HG02973 (cell line): ENCODE data around the gene KRTAP1-5.
"Not testable (repeated sequence)": the region's sequence is repeated elsewhere in the genome, so short reads cannot be mapped to it uniquely, and the experiment has no call there.

Experiments
- ATAC-seq: cut with Tn5 transposase; IDR thresholded peaks from one replicate; pipeline ENCODE4 v1.9.1; 2021; ENCODE audit warnings: moderate library complexity; ENCODE audit not compliant: unreplicated experiment

The KRTAP1-5 gene

DNA sequence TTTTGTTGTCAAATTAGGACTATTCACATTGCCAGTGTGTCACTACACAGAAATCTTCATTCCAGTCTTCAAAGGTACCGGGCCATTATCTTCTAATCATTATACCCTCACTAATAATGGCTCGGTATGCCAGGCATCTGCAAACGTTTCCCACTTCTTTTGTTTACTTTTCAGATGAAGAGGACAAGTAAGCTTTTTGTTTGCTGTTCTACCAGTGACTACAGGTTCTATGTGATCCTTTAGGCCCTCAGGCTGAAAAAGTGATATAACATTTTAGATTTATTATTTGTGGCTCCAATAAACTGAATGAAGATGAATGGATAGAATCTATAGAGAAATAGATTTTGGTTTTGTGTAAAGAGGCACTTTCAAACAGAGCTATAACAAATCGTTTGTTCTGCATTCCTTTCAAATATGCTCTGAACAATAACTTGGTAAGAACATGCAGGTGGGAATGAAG, 17.7 kb downstream of the KRTAP1-5 start:
- ATAC-seq, result no peak

DNA sequence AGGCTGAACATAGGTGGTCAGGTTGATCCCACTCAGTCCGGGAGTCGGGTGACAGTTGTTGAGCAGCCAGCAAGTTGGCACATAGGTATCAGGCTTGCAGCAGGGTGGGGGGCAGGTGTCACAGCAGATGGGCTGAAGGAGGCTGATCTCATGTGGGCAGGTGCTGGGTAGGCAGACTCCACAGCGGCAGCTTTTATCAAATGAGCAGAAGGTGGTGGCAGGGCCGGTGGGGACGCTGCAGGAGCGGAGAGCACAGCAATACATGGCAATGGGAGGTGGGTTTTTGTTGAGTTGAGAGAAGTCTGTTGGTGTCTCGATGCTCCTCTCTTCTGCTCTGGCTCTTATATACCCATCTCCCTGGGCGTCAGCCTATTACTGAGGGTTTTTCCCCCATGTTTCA, 18.2 kb downstream of the KRTAP1-5 start, which contains the start of gene KRTAP3-1:
TSS of gene KRTAP3-1 (minus strand) at position 318 of the 400 bp plus-strand sequence. CDS start at position 264, 54 bp downstream.
- no peak for ATAC-seq

DNA sequence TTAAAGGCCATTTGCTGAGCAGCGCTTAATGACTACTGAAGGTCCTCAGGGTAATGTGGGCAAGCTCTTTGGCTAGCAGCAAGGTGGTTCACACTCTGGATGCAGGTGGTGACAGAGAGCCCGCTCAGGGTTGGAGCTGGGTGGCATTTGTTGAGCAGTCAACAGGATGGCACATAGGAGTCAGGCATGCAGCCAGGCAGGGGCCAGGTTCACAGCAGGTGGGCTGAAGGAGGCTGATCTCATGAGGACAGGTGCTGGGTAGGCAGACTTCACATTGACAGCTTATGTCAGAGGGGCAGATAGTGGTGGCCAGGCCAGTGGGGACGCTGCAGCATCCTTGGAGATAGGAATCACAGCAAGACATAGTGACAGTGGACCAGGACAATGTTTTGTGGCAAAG, 22.6 kb downstream of the KRTAP1-5 start:
- ATAC-seq, result no peak

DNA sequence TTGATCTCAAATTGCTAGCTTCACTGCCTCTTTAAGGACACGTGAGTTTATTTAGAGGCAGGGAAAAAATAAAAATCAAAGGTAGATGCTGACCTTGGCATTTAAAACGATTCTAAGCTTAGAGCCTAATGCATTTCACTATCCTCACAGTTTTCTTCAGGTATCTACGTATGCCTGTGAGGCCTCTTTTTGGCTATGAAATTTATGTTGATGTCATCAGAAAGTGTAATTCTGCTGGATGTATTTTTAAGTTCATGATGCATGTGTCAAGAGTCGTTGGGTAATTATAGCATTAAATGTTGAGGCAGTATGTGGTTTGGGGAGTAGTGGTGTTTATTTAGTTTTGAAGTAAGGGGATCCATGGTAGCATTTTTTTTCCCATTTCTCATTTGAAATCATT, 23.1 kb downstream of the KRTAP1-5 start:
- ATAC-seq, result no peak

DNA sequence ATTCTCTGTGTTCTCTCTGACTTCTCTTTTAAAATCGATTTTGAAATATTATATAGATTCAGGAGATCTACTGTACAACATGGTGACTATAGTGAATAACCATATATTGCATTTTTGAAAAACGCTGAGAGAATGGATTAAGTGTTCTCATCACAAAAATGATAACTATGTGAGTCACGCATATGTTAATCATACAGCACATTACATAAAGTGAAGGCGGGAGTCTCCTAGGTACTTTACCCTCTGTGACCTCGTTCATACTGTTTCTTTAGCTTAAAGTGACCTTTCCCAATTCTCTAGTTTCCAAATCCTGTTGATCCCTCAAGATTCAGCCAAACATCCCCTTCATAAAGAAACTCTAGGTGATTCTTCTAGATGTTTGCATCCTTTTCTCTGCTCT, 24.2 kb downstream of the KRTAP1-5 start:
- ATAC-seq, result no peak

DNA sequence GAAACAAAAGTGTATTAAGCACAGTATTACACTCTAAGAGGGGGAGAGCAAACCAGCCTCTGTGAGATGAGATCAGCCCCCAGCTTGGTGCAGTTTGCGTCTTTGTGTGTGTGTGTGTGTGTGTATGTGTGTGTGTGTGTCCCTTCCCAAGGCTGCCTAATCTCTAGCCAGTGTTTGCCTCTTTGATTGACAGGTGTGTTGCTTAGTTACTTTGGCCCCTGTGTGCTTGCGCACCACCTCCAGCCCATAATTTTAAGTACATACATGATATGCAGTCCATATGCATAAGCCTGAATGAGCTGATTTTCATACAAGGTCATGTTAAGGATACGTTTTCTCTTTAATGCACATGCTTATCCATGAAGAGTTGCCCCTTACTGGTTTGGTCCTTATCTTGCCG, 25.2 kb downstream of the KRTAP1-5 start:
- no peak for ATAC-seq

DNA sequence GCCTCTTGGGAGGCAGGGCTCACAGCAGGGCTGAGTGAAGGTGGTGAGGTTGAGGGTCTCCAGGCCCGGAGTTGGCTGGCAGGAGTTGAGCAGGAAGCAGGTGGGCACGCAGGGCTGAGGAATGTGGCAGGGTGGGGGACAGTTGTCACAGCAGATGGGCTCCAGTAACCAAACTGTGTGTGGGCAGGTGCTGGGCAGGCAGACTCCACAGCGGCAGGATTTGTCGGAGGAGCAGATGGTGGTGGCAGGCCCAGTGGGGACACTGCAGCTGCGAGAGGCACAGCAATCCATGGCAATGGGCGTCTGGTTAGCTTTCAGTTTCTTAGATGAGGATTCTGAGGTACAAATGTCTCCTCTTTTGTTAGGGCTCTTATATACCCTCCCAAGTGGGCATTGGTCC, 27.4 kb downstream of the KRTAP1-5 start, which contains the start of gene KRTAP3-2:
TSS of gene KRTAP3-2 (minus strand) at position 344 of the 400 bp plus-strand sequence. CDS start at position 291, 53 bp downstream.
- ATAC-seq, result not testable (repeated sequence)

DNA sequence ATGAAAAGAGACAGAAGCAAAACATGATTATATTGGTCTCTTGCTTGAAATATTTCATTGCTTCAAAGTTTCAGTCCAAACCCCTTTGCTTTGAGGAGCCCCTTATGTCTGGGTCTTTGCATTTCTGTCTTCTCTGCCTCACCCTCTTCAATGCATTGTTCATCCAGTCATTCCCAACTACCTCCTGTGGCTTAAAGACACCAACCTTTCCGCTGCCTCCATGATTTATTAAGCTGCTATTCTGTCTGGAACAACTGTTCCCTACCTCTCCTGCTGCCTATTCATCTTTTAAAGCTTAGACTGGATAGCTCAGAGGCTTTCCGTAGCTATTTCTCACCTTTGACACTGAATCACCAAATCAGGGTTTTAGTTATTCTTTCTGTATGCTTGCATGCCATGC, 29.6 kb downstream of the KRTAP1-5 start:
- no peak for ATAC-seq

DNA sequence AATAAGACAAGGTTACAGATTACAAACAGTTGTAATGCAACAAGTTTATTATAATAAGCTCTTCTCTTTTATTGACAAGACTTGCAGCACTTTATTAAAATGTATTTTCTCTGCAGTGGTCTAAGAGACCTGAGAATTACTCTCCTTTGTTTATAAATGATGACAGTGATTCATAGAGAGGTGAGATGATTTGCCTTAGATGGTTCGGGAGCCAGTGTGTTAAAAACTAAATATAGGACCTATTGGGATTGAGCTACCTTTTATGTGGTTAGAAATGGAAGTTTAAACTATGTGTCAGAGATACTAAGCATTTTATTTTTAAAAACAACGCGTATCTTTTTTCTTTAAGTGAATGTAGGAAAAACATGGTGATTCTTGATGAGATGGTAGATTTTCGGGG, 30.2 kb downstream of the KRTAP1-5 start:
- ATAC-seq, result no peak

DNA sequence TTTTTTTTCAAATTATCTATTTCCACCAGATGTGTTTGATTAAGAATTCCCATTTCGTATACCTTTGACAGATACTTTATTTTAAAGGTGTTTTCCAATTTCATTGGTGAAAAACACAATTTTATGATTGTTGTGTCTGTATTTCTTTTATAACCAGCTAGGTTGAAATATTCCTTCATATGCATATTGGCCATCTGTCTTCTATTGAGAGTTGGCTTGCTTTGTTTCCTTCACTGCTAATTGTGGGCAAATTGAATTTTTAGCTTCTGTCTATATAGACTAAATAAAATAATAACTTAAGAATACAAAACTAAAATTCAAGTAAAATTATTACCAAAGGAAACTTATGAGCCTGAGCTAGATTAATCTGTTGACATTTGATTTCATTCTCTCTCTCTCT, 31.9 kb downstream of the KRTAP1-5 start:
- no peak for ATAC-seq

DNA sequence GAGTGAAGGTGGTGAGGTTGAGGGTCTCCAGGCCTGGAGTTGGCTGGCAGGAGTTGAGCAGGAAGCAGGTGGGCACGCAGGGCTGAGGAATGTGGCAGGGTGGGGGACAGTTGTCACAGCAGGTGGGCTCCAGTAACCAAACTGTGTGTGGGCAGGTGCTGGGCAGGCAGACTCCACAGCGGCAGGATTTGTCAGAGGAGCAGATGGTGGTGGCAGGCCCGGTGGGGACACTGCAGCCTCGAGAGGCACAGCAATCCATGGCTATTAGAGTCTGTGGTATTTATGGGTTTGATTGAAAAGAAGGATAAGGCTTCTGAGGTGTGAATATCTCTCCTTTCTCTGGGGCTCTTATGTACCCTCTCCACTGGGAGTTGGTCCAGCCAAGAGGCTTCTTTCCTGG, 33.2 kb downstream of the KRTAP1-5 start, which contains the start of gene KRTAP3-3:
TSS of gene KRTAP3-3 (minus strand) at position 326 of the 400 bp plus-strand sequence. CDS start at position 259, 67 bp downstream.
- no peak for ATAC-seq

DNA sequence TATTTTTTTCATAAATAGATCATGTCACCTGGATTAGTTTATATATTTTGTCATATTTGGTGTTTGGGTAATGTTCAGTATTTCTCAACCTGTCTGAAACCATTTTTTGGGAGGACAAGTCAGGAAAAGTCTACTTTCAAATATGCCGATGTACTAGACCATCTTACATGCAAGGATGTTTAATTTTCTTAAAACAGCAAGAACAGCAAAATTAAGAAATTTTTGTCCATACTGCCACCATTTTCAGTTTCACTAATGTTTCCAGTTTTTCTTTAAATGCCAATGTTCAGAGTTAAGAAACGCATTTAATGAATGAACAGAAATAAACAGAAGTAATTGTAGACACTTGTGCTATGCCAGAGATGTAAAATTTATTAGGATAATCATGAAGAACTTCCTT, 33.9 kb downstream of the KRTAP1-5 start:
- no peak for ATAC-seq

DNA sequence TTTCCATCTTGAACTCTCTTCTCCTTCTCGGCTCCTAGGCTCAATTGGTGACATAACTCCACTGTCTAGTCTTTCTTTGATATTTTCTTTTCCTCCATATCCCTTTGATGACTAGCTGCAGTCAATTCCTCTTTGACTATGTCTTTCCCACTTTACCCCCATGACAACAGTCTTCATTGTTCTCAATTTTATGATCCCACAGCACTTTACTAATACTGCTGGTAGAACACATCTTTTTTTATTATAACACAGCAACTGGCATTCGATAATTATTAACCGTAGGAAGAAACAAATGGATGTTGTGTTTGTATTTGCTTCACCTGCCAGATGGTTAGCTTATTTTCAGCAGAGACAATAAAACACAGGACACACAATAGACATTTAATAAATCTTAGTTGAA, 34.3 kb downstream of the KRTAP1-5 start:
- ATAC-seq, result no peak

DNA sequence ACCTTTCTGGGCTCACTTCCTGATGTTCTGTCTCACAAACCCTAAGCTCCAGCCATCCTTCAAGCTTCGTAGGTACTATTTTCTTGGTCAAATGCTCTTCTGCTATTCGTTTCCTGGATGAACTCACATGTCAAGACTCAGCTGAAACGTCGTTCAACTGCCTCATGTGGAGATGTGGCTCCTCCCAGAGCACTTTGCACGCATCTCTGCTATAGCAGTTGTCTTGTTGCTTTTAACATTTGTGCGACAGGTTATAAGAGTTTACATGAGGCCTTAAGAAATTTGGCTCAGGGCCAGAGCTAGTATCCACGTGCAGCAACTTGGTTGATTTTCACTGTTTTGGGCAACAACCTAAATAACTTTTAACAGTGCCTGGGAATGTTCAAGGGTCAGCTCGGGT, 40.1 kb downstream of the KRTAP1-5 start:
- ATAC-seq, result no peak

DNA sequence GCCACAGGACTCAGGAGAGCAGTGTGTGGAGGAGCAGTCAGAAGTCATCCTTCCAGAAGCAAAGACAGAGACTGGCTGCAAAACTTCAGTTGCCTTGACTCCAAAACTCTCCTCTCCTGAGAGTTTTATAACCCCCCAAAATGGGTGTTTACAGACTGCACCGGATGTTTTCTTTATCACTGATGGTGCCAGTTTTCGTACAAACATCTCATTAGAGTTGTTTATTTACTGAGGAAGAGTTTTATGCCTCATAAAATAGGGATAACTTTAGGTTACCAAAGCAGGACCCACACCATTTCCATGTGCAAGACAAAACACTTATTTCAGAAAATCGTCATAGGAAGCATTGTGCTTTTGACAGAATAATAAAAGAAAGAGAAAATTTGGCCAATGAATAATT, 42.8 kb downstream of the KRTAP1-5 start, which contains the start of gene KRT40:
TSS of gene KRT40 (minus strand) at position 101 of the 400 bp plus-strand sequence. CDS start at position 48, 53 bp downstream.
- no peak for ATAC-seq

DNA sequence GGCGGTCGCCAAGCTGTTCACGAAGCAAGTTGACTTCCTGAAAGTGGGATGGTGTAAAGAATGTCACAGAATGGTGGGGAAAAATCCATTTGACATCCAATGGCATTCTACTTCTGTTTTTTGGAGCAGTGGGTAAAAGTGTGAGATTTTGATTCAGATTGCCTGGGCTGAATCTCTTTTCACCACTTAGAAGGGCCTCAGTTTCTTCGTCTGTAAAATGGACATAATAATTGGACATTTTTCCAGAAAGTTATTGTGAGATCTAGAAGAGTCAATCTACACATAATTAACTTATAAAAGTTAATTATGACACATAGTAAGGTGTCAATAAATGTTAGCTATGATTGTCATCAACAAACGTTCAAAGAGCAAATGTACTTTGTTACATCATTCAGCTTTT, 45.9 kb downstream of the KRTAP1-5 start:
- ATAC-seq, result no peak

DNA sequence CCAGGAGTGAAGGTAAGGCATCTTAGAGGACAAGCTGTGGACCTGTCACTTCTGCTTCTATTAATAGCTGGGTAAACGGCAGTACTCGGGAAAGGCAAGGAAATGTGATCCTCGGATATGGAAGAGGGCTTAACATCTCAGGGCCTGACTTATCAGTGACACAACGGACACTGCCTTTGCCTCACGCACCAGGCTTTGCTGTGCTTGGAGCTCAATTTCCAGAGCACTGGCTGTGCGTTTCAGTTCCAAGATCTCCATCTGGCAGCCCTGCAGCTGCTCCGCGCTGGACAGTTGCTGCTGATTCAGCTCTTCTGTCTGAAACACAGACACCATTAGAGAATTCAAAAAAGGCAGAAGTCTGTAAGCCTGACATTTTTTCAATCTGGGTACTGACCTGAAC, 46.4 kb downstream of the KRTAP1-5 start:
- no peak for ATAC-seq

DNA sequence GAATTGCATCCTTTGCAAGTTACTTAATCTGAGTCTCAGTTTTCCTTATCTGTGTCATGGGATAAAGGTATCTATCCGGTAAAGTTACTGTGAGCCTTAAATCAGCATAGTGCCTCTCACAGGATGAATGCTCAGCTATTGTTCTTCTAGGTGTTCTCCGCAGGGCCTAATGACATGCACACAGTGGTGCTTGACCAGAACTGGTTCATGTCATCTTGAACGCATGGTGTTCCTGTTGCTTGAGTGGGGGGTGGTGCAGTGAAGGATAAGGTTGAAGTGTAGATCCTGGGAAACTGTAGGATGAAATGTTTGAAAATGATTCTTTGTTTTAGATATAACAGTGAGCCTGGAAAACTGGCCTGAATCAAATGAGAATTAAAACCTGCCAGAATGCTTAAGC, 46.9 kb downstream of the KRTAP1-5 start:
- ATAC-seq, result no peak

DNA sequence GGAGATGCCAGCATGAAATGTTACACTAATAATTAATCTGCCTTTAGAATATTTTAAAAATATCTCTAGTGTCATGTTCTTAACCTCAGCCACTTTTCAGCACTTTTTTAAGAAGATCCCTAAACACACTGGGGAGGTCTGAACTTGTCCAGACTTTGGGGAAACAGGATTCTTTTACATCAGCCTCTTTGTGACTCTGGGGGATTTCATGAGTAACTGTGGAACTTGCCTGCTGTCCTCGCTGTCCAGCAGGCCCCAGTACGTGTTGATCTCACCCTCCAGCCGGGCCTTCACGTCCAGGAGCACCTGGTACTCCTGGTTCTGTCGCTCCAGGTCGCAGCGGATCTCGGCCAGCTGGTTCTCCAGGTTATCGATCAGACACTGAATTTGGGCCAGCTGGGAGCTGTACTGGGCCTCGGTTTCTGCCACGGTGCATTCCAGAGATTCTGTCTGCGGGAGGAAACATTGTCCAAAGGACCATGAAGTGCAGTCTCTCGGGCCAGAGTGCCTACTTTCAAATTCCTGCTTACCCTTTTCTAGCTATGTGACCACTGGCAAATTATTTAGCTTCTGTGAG, 48.3 kb downstream of the KRTAP1-5 start:
- no peak for ATAC-seq
